Measurements from ENCODE around the gene KBTBD6. TPM values are rescaled to one million over a fixed set of nuclear protein-coding genes. Genes with fewer than 3 reads are reported as not detected.
"Not testable (repeated sequence)": the region's sequence is repeated elsewhere in the genome, so short reads cannot be mapped to it uniquely, and the experiment has no call there.

Gene KBTBD6
- total RNA-seq = 3.6 TPM

- DNase-seq (ENCODE audit: low spot score) = peak; percentile 98
Observed at GRCh38 chr13:41132512-41133152, at the start of gene KBTBD6. Gene KBTBD6 (minus strand): TSS chr13:41132802. CDS start chr13:41132511, 291 bp downstream.

GRCh38 chr13:41182231-41182630, 49.6 kb upstream of the KBTBD6 start:
- no peak for DNase-seq (ENCODE audit: low spot score)
- ATAC-seq = no peak

More at GRCh38 chr13:41132512-41133152, at the start of gene KBTBD6:
- peak; percentile 99 for ATAC-seq

GRCh38 chr13:41179593-41180250, 47.1 kb upstream of the KBTBD6 start:
- ATAC-seq (no peak), DNase-seq (ENCODE audit: low spot score) (no peak)

GRCh38 chr13:41178040-41178439, 45.4 kb upstream of the KBTBD6 start:
- ATAC-seq (no peak), DNase-seq (ENCODE audit: low spot score) (no peak)

- ATAC-seq (no peak), DNase-seq (ENCODE audit: low spot score) (no peak)
Observed at GRCh38 chr13:41177616-41178015, 45.0 kb upstream of the KBTBD6 start.

- ATAC-seq; DNase-seq (ENCODE audit: low spot score): not testable (repeated sequence)
Observed at GRCh38 chr13:41175576-41175975, 43.0 kb upstream of the KBTBD6 start.

- no peak for ATAC-seq
Observed at GRCh38 chr13:41162151-41162550, 29.5 kb upstream of the KBTBD6 start.

GRCh38 chr13:41159174-41159573, 26.6 kb upstream of the KBTBD6 start:
- DNase-seq (ENCODE audit: low spot score) = no peak
- ATAC-seq = no peak

More at GRCh38 chr13:41162151-41162550, 29.5 kb upstream of the KBTBD6 start:
- no peak for DNase-seq (ENCODE audit: low spot score)

GRCh38 chr13:41157048-41157717, 24.6 kb upstream of the KBTBD6 start:
- no peak for DNase-seq (ENCODE audit: low spot score)
- ATAC-seq = no peak

- no peak for DNase-seq (ENCODE audit: low spot score)
- no peak for ATAC-seq
Observed at GRCh38 chr13:41156620-41157019, 24.0 kb upstream of the KBTBD6 start.

GRCh38 chr13:41154042-41154441, 21.4 kb upstream of the KBTBD6 start:
- DNase-seq (ENCODE audit: low spot score) = no peak

GRCh38 chr13:41152005-41152404, 19.4 kb upstream of the KBTBD6 start:
- ATAC-seq (no peak), DNase-seq (ENCODE audit: low spot score) (no peak)

More at GRCh38 chr13:41154042-41154441, 21.4 kb upstream of the KBTBD6 start:
- no peak for ATAC-seq

- ATAC-seq (no peak), DNase-seq (ENCODE audit: low spot score) (no peak)
Observed at GRCh38 chr13:41150058-41150457, 17.5 kb upstream of the KBTBD6 start.

GRCh38 chr13:41148419-41149283, 16.0 kb upstream of the KBTBD6 start:
- no peak for ATAC-seq
- no peak for DNase-seq (ENCODE audit: low spot score)

- DNase-seq (ENCODE audit: low spot score) (no peak), ATAC-seq (no peak)
Observed at GRCh38 chr13:41145136-41145908, 12.7 kb upstream of the KBTBD6 start.

GRCh38 chr13:41144576-41144975, 12.0 kb upstream of the KBTBD6 start:
- ATAC-seq (peak; percentile 23), DNase-seq (ENCODE audit: low spot score) (no peak)

- ATAC-seq = no peak
- no peak for DNase-seq (ENCODE audit: low spot score)
Observed at GRCh38 chr13:41139296-41139966, 6.8 kb upstream of the KBTBD6 start.

- ATAC-seq (no peak), DNase-seq (ENCODE audit: low spot score) (no peak)
Observed at GRCh38 chr13:41137951-41138350, 5.3 kb upstream of the KBTBD6 start.

- ATAC-seq (no peak), DNase-seq (ENCODE audit: low spot score) (no peak)
Observed at GRCh38 chr13:41137241-41137640, 4.6 kb upstream of the KBTBD6 start.

All from left lobe of liver (tissue), 2 donors.